Kidney (tissue), 14 donors: ENCODE results near the gene RASA3. TPM values are rescaled to one million over a fixed set of nuclear protein-coding genes. Genes with fewer than 3 reads are reported as not detected.

Experiments used
- DNase-seq, 5 donors: peaks; one replicate each; pipeline ENCODE4 v3.0.0-alpha.2; 2013 to 2020
- FAIRE-seq: peaks from 2 replicates; lab custom pipeline; 2012; peaks lifted over from hg19 to GRCh38; lab: Jason Lieb, UNC
- H3K27ac ChIP-seq, 2 donors: one replicate each; pipeline ENCODE4 v1.7.0; 2013; ENCODE audit warnings: low read depth in 2 of 2, low read length in 2 of 2, inconsistent platforms in 1 of 2
- H3K27me3 ChIP-seq: one replicate; pipeline ENCODE4 v1.7.1; 2013; ENCODE audit warnings: low read length, inconsistent platforms; ENCODE audit not compliant: control insufficient read depth, insufficient read depth
- H3K36me3 ChIP-seq, 3 donors: one replicate each; pipeline versions ENCODE4 v1.7.0 to v1.7.1; 2013; ENCODE audit warnings: low read length in 3 of 3, control low read depth in 1 of 3, inconsistent platforms in 1 of 3; ENCODE audit not compliant: insufficient read depth in 3 of 3, control insufficient read depth in 2 of 3
- H3K4me1 ChIP-seq, 3 donors: one replicate each; pipeline versions ENCODE4 v1.7.0 to v1.7.1; 2013; ENCODE audit warnings: low read length in 3 of 3, inconsistent platforms in 1 of 3, low read depth in 1 of 3; ENCODE audit not compliant: control insufficient read depth in 2 of 3, insufficient read depth in 2 of 3
- H3K4me3 ChIP-seq, 3 donors: one replicate each; pipeline versions ENCODE4 v1.7.0 to v1.8.1; 2013; ENCODE audit warnings: low read length in 3 of 3, control low read depth in 1 of 3, inconsistent platforms in 1 of 3
- H3K9ac ChIP-seq, 3 donors: one replicate each; pipeline versions ENCODE4 v1.7.0 to v1.7.1; 2013; ENCODE audit warnings: low read length in 3 of 3, control low read depth in 1 of 3, inconsistent platforms in 1 of 3
- H3K9me3 ChIP-seq, 3 donors: one replicate each; pipeline versions ENCODE4 v1.7.0 to v1.7.1; 2013; ENCODE audit warnings: low read length in 3 of 3, control low read depth in 1 of 3, inconsistent platforms in 1 of 3; ENCODE audit not compliant: control insufficient read depth in 2 of 3, insufficient read depth in 1 of 3
- CTCF ChIP-seq: IDR thresholded peaks from 3 replicates; pipeline ENCODE4 v1.5.1; 2012; ENCODE audit warnings: mild to moderate bottlenecking, moderate library complexity, borderline replicate concordance; ENCODE audit not compliant: insufficient read depth; ENCODE audit errors: extremely low read depth
- intact Hi-C: fragments of 100-400 bp; cut with DNase I; formaldehyde crosslinking; loops from one replicate; pipeline ENCODE4 v1.11.1; 2022
- polyA plus RNA-seq: library from polyadenylated mRNA; stranded (reverse); fragments of 350-450 nt; fragmentation: Illumina TruSeq; extraction: RNeasy Lipid Tissue Mini Kit (QIAGEN cat#74804); gene quantifications from one replicate; pipeline ENCODE4 v1.2.3, GENCODE V29; 2014; ENCODE audit warnings: low read depth, low replicate concordance; ENCODE audit not compliant: insufficient read depth
- total RNA-seq: library from RNA; stranded (reverse); fragmentation: NEBNext Ultra II Directional; extraction: Animal tissue kit (Norgen Biotek cat#: 25700); gene quantifications from one replicate; pipeline ENCODE4 v1.2.1, GENCODE V29; 2021
- donor health status: control.
- donor health status: control.
- donor health status: control.
- donor health status: control.
- donor health status: control.
- donor health status: DM: yes; HTN: yes; CAD: no.
- donor health status: Normal renal cell carcinoma (clear cell type).

RASA3 gene
- total and polyA plus RNA-seq, 2 donors from 2014 or later: 4.2 to 28.8 TPM

GRCh38 chr13:114048443-114048842 lies 84.0 kb downstream of the RASA3 start:
- Histone ChIP-seq H3K36me3 (no peaks in the 10 kb centered on the region), H3K27me3 (no peaks in the 10 kb centered on the region), H3K4me1 (peaks cover 0 to 6% (median 4%) of the 10 kb centered on the region in 3 donors), H3K9me3 (no peaks in the 10 kb centered on the region), H3K9ac (no peak overlapping the region), H3K27ac (no peak overlapping the region), H3K4me3 (no peak overlapping the region)
- TF ChIP-seq CTCF: no peak
- FAIRE-seq (no peak), DNase-seq (peak; percentile 55 to 78 (median 69))
- intact Hi-C loops: no loop called here

- DNase-seq (peak in 4 of 5 donors; percentile 87 to 94 (median 92)), FAIRE-seq (no peak)
- peak overlapping the region in 1 of 3 donors; percentile 5 for H3K4me3 ChIP-seq
- H3K9ac ChIP-seq: no peak overlapping the region
- no peaks in the 10 kb centered on the region for H3K27me3 ChIP-seq
- H3K36me3 ChIP-seq: no peaks in the 10 kb centered on the region
- peaks cover 0 to 6% (median 4%) of the 10 kb centered on the region in 3 donors for H3K4me1 ChIP-seq
- peak overlapping the region in 1 of 2 donors; percentile 37 for H3K27ac ChIP-seq
- no peaks in the 10 kb centered on the region for H3K9me3 ChIP-seq
- no peak for TF ChIP-seq CTCF
- intact Hi-C loops: no loop called here
Observed at GRCh38 chr13:114047358-114047881, 85.0 kb downstream of the RASA3 start.

- peak in 2 of 5 donors; percentile 53 to 55 for DNase-seq
- H3K27me3 ChIP-seq: no peaks in the 10 kb centered on the region
- H3K9me3 ChIP-seq: no peaks in the 10 kb centered on the region
- no peak overlapping the region for H3K9ac ChIP-seq
- no peak for TF ChIP-seq CTCF
- intact Hi-C loops: no loop called here
- H3K4me3 ChIP-seq: no peak overlapping the region
- H3K36me3 ChIP-seq: no peaks in the 10 kb centered on the region
- H3K4me1 ChIP-seq: peaks cover 0 to 6% (median 4%) of the 10 kb centered on the region in 3 donors
- H3K27ac ChIP-seq: no peak overlapping the region
- no peak for FAIRE-seq
Observed at GRCh38 chr13:114046431-114046975, 85.9 kb downstream of the RASA3 start.
